Subcutaneous abdominal adipose tissue (tissue), 5 donors: ENCODE measurements around the gene RNASE11.

Source experiments
- H3K27ac ChIP-seq: one replicate; pipeline ENCODE4 v1.7.0; 2013; ENCODE audit warnings: low read depth, mild to moderate bottlenecking, inconsistent platforms, low read length, moderate library complexity
- H3K27me3 ChIP-seq, 5 donors: one replicate each; pipeline ENCODE4 v1.7.0; 2013; ENCODE audit warnings: low read length in 5 of 5, inconsistent platforms in 1 of 5; ENCODE audit not compliant: control insufficient read depth in 5 of 5, insufficient read depth in 4 of 5
- H3K36me3 ChIP-seq, 5 donors: one replicate each; pipeline ENCODE4 v1.7.0; 2013; ENCODE audit warnings: low read length in 5 of 5; ENCODE audit not compliant: control insufficient read depth in 5 of 5, insufficient read depth in 5 of 5
- H3K4me1 ChIP-seq, 5 donors: one replicate each; pipeline ENCODE4 v1.7.0; 2013; ENCODE audit warnings: low read length in 5 of 5, mild to moderate bottlenecking in 3 of 5, moderate library complexity in 1 of 5; ENCODE audit not compliant: control insufficient read depth in 5 of 5, insufficient read depth in 5 of 5
- H3K4me3 ChIP-seq, 5 donors: one replicate each; pipeline ENCODE4 v1.7.0; 2013; ENCODE audit warnings: low read length in 5 of 5, low read depth in 1 of 5
- H3K9ac ChIP-seq, 5 donors: one replicate each; pipeline ENCODE4 v1.7.0; 2013; ENCODE audit warnings: low read length in 5 of 5, mild to moderate bottlenecking in 4 of 5, moderate library complexity in 3 of 5
- H3K9me3 ChIP-seq, 5 donors: one replicate each; pipeline ENCODE4 v1.7.0; 2013; ENCODE audit warnings: low read length in 5 of 5; ENCODE audit not compliant: control insufficient read depth in 5 of 5
- donor health status: healthy.
- donor health status: healthy.
- donor health status: healthy.
- donor health status: healthy.
- donor health status: healthy.

Gene RNASE11

GRCh38 chr14:20587489-20588154 lies at the start of gene RNASE11:
TSS of gene RNASE11 (minus strand) at chr14:20588001.
- H3K27me3 ChIP-seq = peaks cover 0 to 2% (median 0%) of the 10 kb centered on the region in 5 donors
- H3K9ac ChIP-seq = no peak within 1 kb of the TSS
- H3K36me3 ChIP-seq = no peaks in the 10 kb centered on the region
- no peak within 1 kb of the TSS for H3K4me3 ChIP-seq
- H3K27ac ChIP-seq = no peak within 1 kb of the TSS
- no peaks in the 10 kb centered on the region for H3K9me3 ChIP-seq
- H3K4me1 ChIP-seq = no peaks in the 10 kb centered on the region

- no peak overlapping the region for H3K27ac ChIP-seq
Measured at GRCh38 chr14:20632831-20633691, 45.3 kb upstream of the RNASE11 start.

GRCh38 chr14:20632448-20632830 lies 44.6 kb upstream of the RNASE11 start:
- peak overlapping the region; percentile 30 to 61 (median 42) for H3K4me3 ChIP-seq
- H3K27me3 ChIP-seq = peaks cover 0 to 2% (median 0%) of the 10 kb centered on the region in 5 donors
- H3K9ac ChIP-seq = peak overlapping the region in 1 of 5 donors; percentile 25

More at GRCh38 chr14:20632831-20633691, 45.3 kb upstream of the RNASE11 start:
- no peak overlapping the region for H3K9ac ChIP-seq
- H3K27me3 ChIP-seq = peaks cover 0 to 2% (median 0%) of the 10 kb centered on the region in 5 donors
- no peaks in the 10 kb centered on the region for H3K36me3 ChIP-seq
- H3K4me1 ChIP-seq = peaks cover 8 to 34% (median 31%) of the 10 kb centered on the region in 5 donors
- H3K9me3 ChIP-seq = no peaks in the 10 kb centered on the region
- peak overlapping the region; percentile 30 to 61 (median 42) for H3K4me3 ChIP-seq

GRCh38 chr14:20631880-20632389 lies 44.1 kb upstream of the RNASE11 start:
- H3K27me3 ChIP-seq = peaks cover 0 to 2% (median 0%) of the 10 kb centered on the region in 5 donors
- no peaks in the 10 kb centered on the region for H3K9me3 ChIP-seq
- H3K4me3 ChIP-seq = peak overlapping the region; percentile 42 to 61 (median 47)
- no peaks in the 10 kb centered on the region for H3K36me3 ChIP-seq
- no peak overlapping the region for H3K27ac ChIP-seq
- peaks cover 8 to 34% (median 31%) of the 10 kb centered on the region in 5 donors for H3K4me1 ChIP-seq
- peak overlapping the region in 1 of 5 donors; percentile 23 for H3K9ac ChIP-seq

More at GRCh38 chr14:20632448-20632830, 44.6 kb upstream of the RNASE11 start:
- Histone ChIP-seq H3K36me3 (no peaks in the 10 kb centered on the region), H3K4me1 (peaks cover 8 to 34% (median 31%) of the 10 kb centered on the region in 5 donors), H3K27ac (no peak overlapping the region), H3K9me3 (no peaks in the 10 kb centered on the region)

GRCh38 chr14:20631023-20631879 lies 43.5 kb upstream of the RNASE11 start:
- no peak overlapping the region for H3K27ac ChIP-seq
- peak overlapping the region; percentile 51 to 75 (median 61) for H3K4me3 ChIP-seq
- no peaks in the 10 kb centered on the region for H3K36me3 ChIP-seq
- H3K27me3 ChIP-seq = peaks cover 0 to 2% (median 0%) of the 10 kb centered on the region in 5 donors
- H3K9me3 ChIP-seq = no peaks in the 10 kb centered on the region
- peak overlapping the region in 2 of 5 donors; percentile 7 to 23 for H3K9ac ChIP-seq
- peaks cover 8 to 40% (median 34%) of the 10 kb centered on the region in 5 donors for H3K4me1 ChIP-seq

- Histone ChIP-seq H3K4me1 (peaks cover 10 to 47% (median 42%) of the 10 kb centered on the region in 5 donors), H3K4me3 (peak overlapping the region; percentile 50 to 75 (median 51)), H3K27me3 (peaks cover 0 to 2% (median 0%) of the 10 kb centered on the region in 5 donors), H3K9ac (no peak overlapping the region), H3K36me3 (no peaks in the 10 kb centered on the region), H3K9me3 (no peaks in the 10 kb centered on the region), H3K27ac (no peak overlapping the region)
Measured at GRCh38 chr14:20630340-20631022, 42.7 kb upstream of the RNASE11 start.

- Histone ChIP-seq H3K4me3 (no peak overlapping the region), H3K4me1 (peaks cover 12 to 63% (median 56%) of the 10 kb centered on the region in 5 donors), H3K27me3 (no peaks in the 10 kb centered on the region), H3K9ac (no peak overlapping the region), H3K9me3 (no peaks in the 10 kb centered on the region), H3K36me3 (no peaks in the 10 kb centered on the region), H3K27ac (no peak overlapping the region)
Measured at GRCh38 chr14:20628063-20628854, 40.5 kb upstream of the RNASE11 start.

- Histone ChIP-seq H3K4me3 (no peak overlapping the region), H3K4me1 (peaks cover 12 to 64% (median 56%) of the 10 kb centered on the region in 5 donors), H3K27me3 (peaks cover 0 to 5% (median 0%) of the 10 kb centered on the region in 5 donors), H3K9me3 (no peaks in the 10 kb centered on the region), H3K27ac (no peak overlapping the region), H3K9ac (no peak overlapping the region), H3K36me3 (no peaks in the 10 kb centered on the region)
Measured at GRCh38 chr14:20627346-20628027, 39.7 kb upstream of the RNASE11 start.
